ENCODE results near the gene NEMP1.

DNA sequence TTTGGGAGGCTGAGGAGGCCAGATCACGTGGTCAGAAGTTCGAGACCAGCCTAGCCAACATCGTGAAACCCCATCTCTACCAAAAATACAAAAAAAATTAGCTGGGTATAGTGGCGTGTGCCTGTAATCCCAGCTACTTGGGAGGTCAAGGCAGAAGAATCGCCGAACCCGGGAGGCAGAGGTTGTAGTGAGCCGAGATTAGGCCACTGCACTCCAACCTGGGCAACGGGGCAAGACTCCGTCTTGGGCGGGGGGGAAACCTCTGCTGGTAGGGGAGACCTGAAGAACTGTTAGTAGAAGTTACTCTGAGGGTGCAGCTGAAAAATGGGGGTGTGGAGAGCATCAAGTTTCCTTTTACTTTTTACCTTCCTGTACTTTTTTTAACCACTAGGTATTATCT lies 47.5 kb upstream of the NEMP1 start:
- TF ChIP-seq CTCF (IDR thresholded peaks at IDR 0.05) (no peak), POLR2A (IDR thresholded peaks at IDR 0.05; ENCODE audit: low read length) (no peak)
